ENCODE measurements around the gene FGFRL1. TPM values are rescaled to one million over a fixed set of nuclear protein-coding genes. Genes with fewer than 3 reads are reported as not detected.
A peak's percentile ranks its signal among the peaks of the same experiment; 100 is the strongest.

Gene FGFRL1
- polyA plus RNA-seq, 2 of the 4 experiments (the other 2 are of a cell fraction), result 4.7 to 11.2 TPM

GRCh38 chr4:978957-979701, 32.3 kb upstream of the FGFRL1 start:
- WGBS (ENCODE audit: missing lambda C conversion rate), result 80% methylated on average over 17 of the region's 20 CpGs
- no peak for ATAC-seq
- CTCF ChIA-PET, result interaction anchor here (1.6 kb wide), 1 partner anchor 8 kb away, joined by 3 read pairs; the partner anchor contains the start of gene IDUA

GRCh38 chr4:982291-982690, 29.1 kb upstream of the FGFRL1 start:
- H3K4me3 ChIP-seq, result no peak overlapping the region
- ATAC-seq, result no peak
- POLR2A ChIA-PET, result no interaction called here
- WGBS (ENCODE audit: missing lambda C conversion rate), result 79% methylated on average over 6 of the region's 17 CpGs
- H3K27ac ChIP-seq, result no peak overlapping the region
- peaks cover 17% of the 10 kb centered on the region; the same call in 2 of the 3 replicates for H3K4me1 ChIP-seq
- no peaks in the 10 kb centered on the region for H3K9me3 ChIP-seq
- FAIRE-seq, result no peak
- DNase-seq (ENCODE audit: low read depth in 1 of 2, low spot score in 1 of 2), result no peak
- H3K4me2 ChIP-seq, result no peak overlapping the region
- CTCF ChIA-PET, result no interaction called here
- TF ChIP-seq ZFP36 (IDR thresholded peaks at IDR 0.05; ENCODE audit: borderline replicate concordance, partially characterized antibody) (no peak), JUN (IDR thresholded peaks at IDR 0.05) (no peak), CHD2 (IDR thresholded peaks at IDR 0.05; ENCODE audit: low read length, partially characterized antibody) (no peak), MAX (IDR thresholded peaks at IDR 0.05) (no peak), ESRRA (IDR thresholded peaks at IDR 0.05; ENCODE audit: borderline replicate concordance, low read length) (no peak), RFX5 (IDR thresholded peaks at IDR 0.05) (no peak), MYC (IDR thresholded peaks at IDR 0.05; ENCODE audit: borderline replicate concordance, low read length) (no peak), HEYL (CRISPR knock-in tag; IDR thresholded peaks at IDR 0.05) (no peak), ZNF302 (CRISPR knock-in tag; IDR thresholded peaks at IDR 0.05) (no peak), HOXB5 (CRISPR knock-in tag; IDR thresholded peaks at IDR 0.05) (no peak), HOXA7 (CRISPR knock-in tag; IDR thresholded peaks at IDR 0.05) (no peak), PHF8 (IDR thresholded peaks at IDR 0.05; ENCODE audit: borderline replicate concordance, low read depth) (no peak), CBX8 (IDR thresholded peaks at IDR 0.05) (no peak)
- TF ChIP-seq, protein P1, sequence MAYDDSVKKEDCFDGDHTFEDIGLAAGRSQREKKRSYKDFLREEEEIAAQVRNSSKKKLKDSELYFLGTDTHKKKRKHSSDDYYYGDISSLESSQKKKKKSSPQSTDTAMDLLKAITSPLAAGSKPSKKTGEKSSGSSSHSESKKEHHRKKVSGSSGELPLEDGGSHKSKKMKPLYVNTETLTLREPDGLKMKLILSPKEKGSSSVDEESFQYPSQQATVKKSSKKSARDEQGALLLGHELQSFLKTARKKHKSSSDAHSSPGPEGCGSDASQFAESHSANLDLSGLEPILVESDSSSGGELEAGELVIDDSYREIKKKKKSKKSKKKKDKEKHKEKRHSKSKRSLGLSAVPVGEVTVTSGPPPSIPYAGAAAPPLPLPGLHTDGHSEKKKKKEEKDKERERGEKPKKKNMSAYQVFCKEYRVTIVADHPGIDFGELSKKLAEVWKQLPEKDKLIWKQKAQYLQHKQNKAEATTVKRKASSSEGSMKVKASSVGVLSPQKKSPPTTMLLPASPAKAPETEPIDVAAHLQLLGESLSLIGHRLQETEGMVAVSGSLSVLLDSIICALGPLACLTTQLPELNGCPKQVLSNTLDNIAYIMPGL (CRISPR knock-in tag; IDR thresholded peaks at IDR 0.05; ENCODE audit: borderline replicate concordance), result no peak
- TF ChIP-seq, protein P2, sequence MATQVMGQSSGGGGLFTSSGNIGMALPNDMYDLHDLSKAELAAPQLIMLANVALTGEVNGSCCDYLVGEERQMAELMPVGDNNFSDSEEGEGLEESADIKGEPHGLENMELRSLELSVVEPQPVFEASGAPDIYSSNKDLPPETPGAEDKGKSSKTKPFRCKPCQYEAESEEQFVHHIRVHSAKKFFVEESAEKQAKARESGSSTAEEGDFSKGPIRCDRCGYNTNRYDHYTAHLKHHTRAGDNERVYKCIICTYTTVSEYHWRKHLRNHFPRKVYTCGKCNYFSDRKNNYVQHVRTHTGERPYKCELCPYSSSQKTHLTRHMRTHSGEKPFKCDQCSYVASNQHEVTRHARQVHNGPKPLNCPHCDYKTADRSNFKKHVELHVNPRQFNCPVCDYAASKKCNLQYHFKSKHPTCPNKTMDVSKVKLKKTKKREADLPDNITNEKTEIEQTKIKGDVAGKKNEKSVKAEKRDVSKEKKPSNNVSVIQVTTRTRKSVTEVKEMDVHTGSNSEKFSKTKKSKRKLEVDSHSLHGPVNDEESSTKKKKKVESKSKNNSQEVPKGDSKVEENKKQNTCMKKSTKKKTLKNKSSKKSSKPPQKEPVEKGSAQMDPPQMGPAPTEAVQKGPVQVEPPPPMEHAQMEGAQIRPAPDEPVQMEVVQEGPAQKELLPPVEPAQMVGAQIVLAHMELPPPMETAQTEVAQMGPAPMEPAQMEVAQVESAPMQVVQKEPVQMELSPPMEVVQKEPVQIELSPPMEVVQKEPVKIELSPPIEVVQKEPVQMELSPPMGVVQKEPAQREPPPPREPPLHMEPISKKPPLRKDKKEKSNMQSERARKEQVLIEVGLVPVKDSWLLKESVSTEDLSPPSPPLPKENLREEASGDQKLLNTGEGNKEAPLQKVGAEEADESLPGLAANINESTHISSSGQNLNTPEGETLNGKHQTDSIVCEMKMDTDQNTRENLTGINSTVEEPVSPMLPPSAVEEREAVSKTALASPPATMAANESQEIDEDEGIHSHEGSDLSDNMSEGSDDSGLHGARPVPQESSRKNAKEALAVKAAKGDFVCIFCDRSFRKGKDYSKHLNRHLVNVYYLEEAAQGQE (IDR thresholded peaks at IDR 0.05), result no peak
- TF ChIP-seq, protein P3, sequence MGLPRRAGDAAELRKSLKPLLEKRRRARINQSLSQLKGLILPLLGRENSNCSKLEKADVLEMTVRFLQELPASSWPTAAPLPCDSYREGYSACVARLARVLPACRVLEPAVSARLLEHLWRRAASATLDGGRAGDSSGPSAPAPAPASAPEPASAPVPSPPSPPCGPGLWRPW (IDR thresholded peaks at IDR 0.05), result no peak

More at GRCh38 chr4:978957-979701, 32.3 kb upstream of the FGFRL1 start:
- no peak for FAIRE-seq
- no peak for TF ChIP-seq EP300 (IDR thresholded peaks at IDR 0.05)
- 0 out of 4 replicates have a peak, but pooled peaks of 1 of the 2 experiments have one; percentile 33 for TF ChIP-seq CEBPB (IDR thresholded peaks at IDR 0.05)
- Histone ChIP-seq H3K4me1 (peaks cover 7% of the 10 kb centered on the region; the same call in 2 of the 3 replicates), H3K4me3 (no peak overlapping the region), H3K9me3 (no peaks in the 10 kb centered on the region), H3K4me2 (no peak overlapping the region), H3K27ac (peak overlapping the region; percentile 43 to 64; a peak in 4 of 6 replicates)
- no peak for DNase-seq (ENCODE audit: low read depth in 1 of 2, low spot score in 1 of 2)
- POLR2A ChIA-PET, result no interaction called here
